Measurements from ENCODE around the gene RNF26.

RNF26 gene

DNA sequence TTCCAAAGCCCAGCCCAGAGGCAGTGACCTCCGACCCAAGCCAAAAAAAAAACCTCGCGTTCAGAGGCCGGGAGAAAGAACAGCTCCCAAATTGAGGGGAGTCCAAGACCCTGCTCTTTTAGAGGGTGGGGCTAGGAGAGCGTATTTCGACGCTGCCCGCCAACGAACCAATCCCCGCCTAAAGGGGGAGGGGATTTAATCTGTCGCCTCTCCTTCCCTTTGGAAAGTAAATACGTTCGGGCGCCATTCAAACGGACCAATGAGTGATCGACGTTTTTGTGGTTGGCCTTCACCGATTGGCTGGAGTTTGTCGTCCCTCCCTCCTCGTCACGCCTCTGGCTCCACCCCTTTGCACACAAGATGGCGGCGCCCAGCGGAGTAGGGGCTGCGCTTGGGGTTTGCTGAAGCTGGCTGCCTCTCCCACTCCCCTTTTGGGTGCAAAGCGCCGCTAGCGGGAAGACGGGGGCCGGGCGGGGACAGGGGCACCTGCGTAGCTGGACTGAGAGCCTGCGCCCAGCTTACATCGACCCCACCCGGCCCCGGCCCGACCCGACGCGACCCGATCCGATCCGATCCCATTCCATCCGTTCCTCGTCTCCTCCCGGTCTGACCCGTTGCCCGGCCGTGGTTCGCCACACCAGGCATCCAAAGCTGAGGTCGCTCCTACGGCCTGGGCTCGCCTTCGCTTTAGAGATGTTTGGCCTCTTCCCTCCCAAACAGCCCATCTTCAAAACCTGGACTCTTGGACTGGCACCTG, at the start of gene RNF26:
RNF26 (plus strand) TSS at position 354 of the 757 bp plus-strand sequence. CDS start 596 bp downstream, outside the sequence.
- TF ChIP-seq, protein P1, sequence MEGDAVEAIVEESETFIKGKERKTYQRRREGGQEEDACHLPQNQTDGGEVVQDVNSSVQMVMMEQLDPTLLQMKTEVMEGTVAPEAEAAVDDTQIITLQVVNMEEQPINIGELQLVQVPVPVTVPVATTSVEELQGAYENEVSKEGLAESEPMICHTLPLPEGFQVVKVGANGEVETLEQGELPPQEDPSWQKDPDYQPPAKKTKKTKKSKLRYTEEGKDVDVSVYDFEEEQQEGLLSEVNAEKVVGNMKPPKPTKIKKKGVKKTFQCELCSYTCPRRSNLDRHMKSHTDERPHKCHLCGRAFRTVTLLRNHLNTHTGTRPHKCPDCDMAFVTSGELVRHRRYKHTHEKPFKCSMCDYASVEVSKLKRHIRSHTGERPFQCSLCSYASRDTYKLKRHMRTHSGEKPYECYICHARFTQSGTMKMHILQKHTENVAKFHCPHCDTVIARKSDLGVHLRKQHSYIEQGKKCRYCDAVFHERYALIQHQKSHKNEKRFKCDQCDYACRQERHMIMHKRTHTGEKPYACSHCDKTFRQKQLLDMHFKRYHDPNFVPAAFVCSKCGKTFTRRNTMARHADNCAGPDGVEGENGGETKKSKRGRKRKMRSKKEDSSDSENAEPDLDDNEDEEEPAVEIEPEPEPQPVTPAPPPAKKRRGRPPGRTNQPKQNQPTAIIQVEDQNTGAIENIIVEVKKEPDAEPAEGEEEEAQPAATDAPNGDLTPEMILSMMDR (conservative IDR thresholded peaks at IDR 0.05; ENCODE audit: low read depth, low read length): no peak
- DNase-seq (ENCODE audit: low read depth): peak; percentile 99

GRCh38 chr11:119285431-119285830, 48.9 kb upstream of the RNF26 start:
- TF ChIP-seq, protein P1 (conservative IDR thresholded peaks at IDR 0.05; ENCODE audit: low read depth, low read length): no peak
- H3K4me3 ChIP-seq (ENCODE audit: low read depth, low read length): no peak overlapping the region
- DNase-seq (ENCODE audit: low read depth): no peak

More for the DNA sequence above, at the start of gene RNF26:
- peak within 1 kb of the TSS; percentile 86 for H3K4me3 ChIP-seq (ENCODE audit: low read depth, low read length)

- TF ChIP-seq, protein P1 (conservative IDR thresholded peaks at IDR 0.05; ENCODE audit: low read depth, low read length): no peak
- no peak for DNase-seq (ENCODE audit: low read depth)
- H3K4me3 ChIP-seq (ENCODE audit: low read depth, low read length): no peak overlapping the region
These were observed 46.1 kb upstream of the RNF26 start for GRCh38 chr11:119288219-119288618.

GRCh38 chr11:119290894-119291497, 43.3 kb upstream of the RNF26 start:
- peak; percentile 7 for DNase-seq (ENCODE audit: low read depth)
- H3K4me3 ChIP-seq (ENCODE audit: low read depth, low read length): no peak overlapping the region
- TF ChIP-seq, protein P1 (conservative IDR thresholded peaks at IDR 0.05; ENCODE audit: low read depth, low read length): no peak

- H3K4me3 ChIP-seq (ENCODE audit: low read depth, low read length): no peak overlapping the region
- TF ChIP-seq, protein P1 (conservative IDR thresholded peaks at IDR 0.05; ENCODE audit: low read depth, low read length): no peak
- DNase-seq (ENCODE audit: low read depth): no peak
These were observed 40.9 kb upstream of the RNF26 start for GRCh38 chr11:119293461-119293860.

- TF ChIP-seq, protein P1 (conservative IDR thresholded peaks at IDR 0.05; ENCODE audit: low read depth, low read length): peak; percentile 21
- DNase-seq (ENCODE audit: low read depth): no peak
- H3K4me3 ChIP-seq (ENCODE audit: low read depth, low read length): no peak overlapping the region
These were observed 39.1 kb upstream of the RNF26 start for GRCh38 chr11:119295178-119295577.

Measured in choroid plexus epithelial cell (primary cell).